ENCODE measurements around the gene ABLIM3. TPM values are rescaled to one million over a fixed set of nuclear protein-coding genes. Genes with fewer than 3 reads are reported as not detected.

ABLIM3 gene
- total RNA-seq, 4 donors from 2014 or later, result 4.2 to 6.5 (median 4.7) TPM

GRCh38 chr5:149143470-149143869, 2.2 kb downstream of the ABLIM3 start:
- peaks cover 0 to 20% (median 6%) of the 10 kb centered on the region in 4 donors for H3K4me1 ChIP-seq
- DNase-seq, result no peak
- 59 to 60% methylated on average over 2 of the region's 2 CpGs for WGBS, 2 donors (ENCODE audit: low coverage in 1 of 2)
- peak overlapping the region; percentile 8 to 56 (median 44) for H3K27ac ChIP-seq
- intact Hi-C loops (cut with DNase I; ENCODE audit: low total_unique reads), result loop anchor here (5.0 to 10.0 kb wide), 2 partner anchors 129 to 601 kb away; partner anchors contain the start of gene AFAP1L1
- H3K36me3 ChIP-seq, result no peaks in the 10 kb centered on the region
- no peak overlapping the region for H3K4me3 ChIP-seq
- TF ChIP-seq CTCF (IDR thresholded peaks at IDR 0.05) (no peak), EP300 (IDR thresholded peaks at IDR 0.05; ENCODE audit: low read depth) (no peak), POLR2AphosphoS5 (IDR thresholded peaks at IDR 0.05) (peak in 1 of 3 donors; percentile 13), POLR2A (IDR thresholded peaks at IDR 0.05) (no peak)
- H3K9me3 ChIP-seq, result no peaks in the 10 kb centered on the region
- in situ Hi-C loops (cut with MboI; ENCODE audit: low pct_ligation_motif_present in 1 of 4, low pct_unique_long_range_greater_than_20kb in 1 of 4, low sequenced_read_pairs in 3 of 4), result loop anchor here (10.0 to 25.0 kb wide), 3 partner anchors 91 to 111 kb away; no protein-coding TSS in a partner anchor
- H3K27me3 ChIP-seq, result peaks cover 9% of the 10 kb centered on the region

GRCh38 chr5:149144637-149145036, 3.3 kb downstream of the ABLIM3 start:
- WGBS, 2 donors (ENCODE audit: low coverage in 1 of 2), result 13 to 33% methylated on average over 1 of the region's 1 CpG
- intact Hi-C loops (cut with DNase I; ENCODE audit: low total_unique reads), result loop anchor here (5.0 to 10.0 kb wide), 2 partner anchors 128 to 600 kb away; partner anchors contain the start of gene AFAP1L1

GRCh38 chr5:149145138-149145537, 3.8 kb downstream of the ABLIM3 start:
- Histone ChIP-seq H3K4me1 (peaks cover 0 to 20% (median 6%) of the 10 kb centered on the region in 4 donors), H3K36me3 (no peaks in the 10 kb centered on the region), H3K4me3 (no peak overlapping the region), H3K27ac (no peak overlapping the region), H3K27me3 (peaks cover 9% of the 10 kb centered on the region), H3K9me3 (no peaks in the 10 kb centered on the region)
- in situ Hi-C loops (cut with MboI; ENCODE audit: low pct_ligation_motif_present in 1 of 4, low pct_unique_long_range_greater_than_20kb in 1 of 4, low sequenced_read_pairs in 3 of 4), result loop anchor here (10.0 to 25.0 kb wide), 3 partner anchors 90 to 110 kb away; no protein-coding TSS in a partner anchor
- 93 to 100% methylated on average over 1 of the region's 1 CpG for WGBS, 2 donors (ENCODE audit: low coverage in 1 of 2)
- intact Hi-C loops (cut with DNase I; ENCODE audit: low total_unique reads), result loop anchor here (10.0 kb wide), 1 partner anchor 600 kb away; no protein-coding TSS in a partner anchor
- TF ChIP-seq CTCF (IDR thresholded peaks at IDR 0.05) (no peak), POLR2A (IDR thresholded peaks at IDR 0.05) (no peak), POLR2AphosphoS5 (IDR thresholded peaks at IDR 0.05) (no peak), EP300 (IDR thresholded peaks at IDR 0.05; ENCODE audit: low read depth) (no peak)
- no peak for DNase-seq

More at GRCh38 chr5:149144637-149145036, 3.3 kb downstream of the ABLIM3 start:
- Histone ChIP-seq H3K4me1 (peaks cover 0 to 20% (median 6%) of the 10 kb centered on the region in 4 donors), H3K36me3 (no peaks in the 10 kb centered on the region), H3K27ac (no peak overlapping the region), H3K4me3 (no peak overlapping the region), H3K9me3 (no peaks in the 10 kb centered on the region), H3K27me3 (peaks cover 9% of the 10 kb centered on the region)
- no peak for DNase-seq
- in situ Hi-C loops (cut with MboI; ENCODE audit: low pct_ligation_motif_present in 1 of 4, low pct_unique_long_range_greater_than_20kb in 1 of 4, low sequenced_read_pairs in 3 of 4), result loop anchor here (10.0 to 25.0 kb wide), 3 partner anchors 90 to 110 kb away; no protein-coding TSS in a partner anchor
- no peak for TF ChIP-seq CTCF (IDR thresholded peaks at IDR 0.05)
- TF ChIP-seq EP300 (IDR thresholded peaks at IDR 0.05; ENCODE audit: low read depth), result no peak
- no peak for TF ChIP-seq POLR2AphosphoS5 (IDR thresholded peaks at IDR 0.05)
- TF ChIP-seq POLR2A (IDR thresholded peaks at IDR 0.05), result no peak

- no peak for DNase-seq
- H3K27ac ChIP-seq, result no peak overlapping the region
- in situ Hi-C loops (cut with MboI; ENCODE audit: low pct_ligation_motif_present in 1 of 4, low pct_unique_long_range_greater_than_20kb in 1 of 4, low sequenced_read_pairs in 3 of 4), result loop anchor here (10.0 to 25.0 kb wide), 3 partner anchors 87 to 107 kb away; no protein-coding TSS in a partner anchor
- H3K4me1 ChIP-seq, result peaks cover 0 to 15% (median 2%) of the 10 kb centered on the region in 4 donors
- H3K27me3 ChIP-seq, result no peaks in the 10 kb centered on the region
- H3K9me3 ChIP-seq, result no peaks in the 10 kb centered on the region
- WGBS, 2 donors (ENCODE audit: low coverage in 1 of 2), result 80 to 89% methylated on average over 1 of the region's 1 CpG
- H3K36me3 ChIP-seq, result no peaks in the 10 kb centered on the region
- TF ChIP-seq POLR2A (IDR thresholded peaks at IDR 0.05), result no peak
- TF ChIP-seq EP300 (IDR thresholded peaks at IDR 0.05; ENCODE audit: low read depth), result no peak
- TF ChIP-seq POLR2AphosphoS5 (IDR thresholded peaks at IDR 0.05), result no peak
- no peak for TF ChIP-seq CTCF (IDR thresholded peaks at IDR 0.05)
- H3K4me3 ChIP-seq, result no peak overlapping the region
- intact Hi-C loops (cut with DNase I; ENCODE audit: low total_unique reads), result loop anchor here (10.0 kb wide), 1 partner anchor 597 kb away; no protein-coding TSS in a partner anchor
Observed at GRCh38 chr5:149147676-149148075, 6.4 kb downstream of the ABLIM3 start.

All from transverse colon (tissue), 4 donors.